Measurements from ENCODE around the gene HS6ST3. TPM values are rescaled to one million over a fixed set of nuclear protein-coding genes. Genes with fewer than 3 reads are reported as not detected.

The HS6ST3 gene
- total RNA-seq, 2 donors from 2014 or later, result 0.02 to 0.13 TPM

GRCh38 chr13:96299235-96299634 is 209.3 kb downstream of the HS6ST3 start:
- H3K9me3 ChIP-seq, result no peaks in the 10 kb centered on the region
- intact Hi-C loops (cut with DNase I), result no loop called here
- DNase-seq, result no peak
- TF ChIP-seq CTCF (IDR thresholded peaks at IDR 0.05), result no peak
- H3K4me1 ChIP-seq, result no peaks in the 10 kb centered on the region
- H3K27me3 ChIP-seq, result no peaks in the 10 kb centered on the region
- no peak overlapping the region for H3K9ac ChIP-seq (ENCODE audit: low read depth in 2 of 2, low read length in 2 of 2)
- H3K4me3 ChIP-seq, result no peak overlapping the region
- H3K27ac ChIP-seq, result no peak overlapping the region
- H3K36me3 ChIP-seq, result no peaks in the 10 kb centered on the region

- no peak for DNase-seq
- no peaks in the 10 kb centered on the region for H3K9me3 ChIP-seq
- H3K4me1 ChIP-seq, result no peaks in the 10 kb centered on the region
- no peak overlapping the region for H3K4me3 ChIP-seq
- no peak overlapping the region for H3K27ac ChIP-seq
- H3K9ac ChIP-seq (ENCODE audit: low read depth in 2 of 2, low read length in 2 of 2), result no peak overlapping the region
- intact Hi-C loops (cut with DNase I), result no loop called here
- no peaks in the 10 kb centered on the region for H3K27me3 ChIP-seq
- no peak for TF ChIP-seq CTCF (IDR thresholded peaks at IDR 0.05)
- H3K36me3 ChIP-seq, result no peaks in the 10 kb centered on the region
Observed at GRCh38 chr13:96308568-96308967, 218.7 kb downstream of the HS6ST3 start.

- TF ChIP-seq CTCF (IDR thresholded peaks at IDR 0.05), result no peak
- intact Hi-C loops (cut with DNase I), result no loop called here
- Histone ChIP-seq H3K4me1 (no peaks in the 10 kb centered on the region), H3K9me3 (no peaks in the 10 kb centered on the region), H3K4me3 (no peak overlapping the region), H3K9ac (ENCODE audit: low read depth in 2 of 2, low read length in 2 of 2) (no peak overlapping the region), H3K27me3 (no peaks in the 10 kb centered on the region), H3K36me3 (no peaks in the 10 kb centered on the region), H3K27ac (no peak overlapping the region)
- no peak for DNase-seq
Observed at GRCh38 chr13:96314974-96315373, 225.1 kb downstream of the HS6ST3 start.

- intact Hi-C loops (cut with DNase I), result no loop called here
- no peak for DNase-seq
- H3K9ac ChIP-seq (ENCODE audit: low read depth in 2 of 2, low read length in 2 of 2), result no peak overlapping the region
Observed at GRCh38 chr13:96338030-96338429, 248.1 kb downstream of the HS6ST3 start.

GRCh38 chr13:96342286-96342685 is 252.4 kb downstream of the HS6ST3 start:
- no peak for DNase-seq
- intact Hi-C loops (cut with DNase I), result no loop called here
- Histone ChIP-seq H3K9me3 (no peaks in the 10 kb centered on the region), H3K27ac (no peak overlapping the region), H3K27me3 (no peaks in the 10 kb centered on the region), H3K9ac (ENCODE audit: low read depth in 2 of 2, low read length in 2 of 2) (no peak overlapping the region), H3K36me3 (no peaks in the 10 kb centered on the region), H3K4me3 (no peak overlapping the region), H3K4me1 (no peaks in the 10 kb centered on the region)
- no peak for TF ChIP-seq CTCF (IDR thresholded peaks at IDR 0.05)

More at GRCh38 chr13:96338030-96338429, 248.1 kb downstream of the HS6ST3 start:
- Histone ChIP-seq H3K36me3 (no peaks in the 10 kb centered on the region), H3K27ac (no peak overlapping the region), H3K27me3 (no peaks in the 10 kb centered on the region), H3K4me1 (no peaks in the 10 kb centered on the region), H3K4me3 (no peak overlapping the region), H3K9me3 (no peaks in the 10 kb centered on the region)
- TF ChIP-seq CTCF (IDR thresholded peaks at IDR 0.05), result no peak

Data from colonic mucosa (tissue), 4 donors.